Subcutaneous adipose tissue (tissue), 4 donors: Measurements from ENCODE around the gene TIGAR. TPM values are rescaled to one million over a fixed set of nuclear protein-coding genes. Genes with fewer than 3 reads are reported as not detected.

Source experiments
- CTCF ChIP-seq: fragments of 450-650 bp; IDR thresholded peaks from one replicate; pipeline ENCODE4 v1.5.1; 2016; ENCODE audit warnings: low read depth, mild to moderate bottlenecking, control low read depth, antibody characterized with exemption, moderate library complexity
- total RNA-seq, 4 donors: library from RNA; depleted of rRNA; stranded (reverse); fragments of >200 nt; gene quantifications; one replicate each; pipeline ENCODE4 v1.1.0, GENCODE V29; 2016

The TIGAR gene
- total RNA-seq, 4 donors from 2014 or later: 3.1 to 13.9 (median 7.0) TPM

- TF ChIP-seq CTCF: no peak
Measured at GRCh38 chr12:4370265-4370664, 49.3 kb downstream of the TIGAR start.

GRCh38 chr12:4372653-4373052, 51.6 kb downstream of the TIGAR start:
- TF ChIP-seq CTCF: no peak

GRCh38 chr12:4375449-4375848, 54.4 kb downstream of the TIGAR start:
- TF ChIP-seq CTCF: no peak

GRCh38 chr12:4378772-4379171, 57.8 kb downstream of the TIGAR start:
- no peak for TF ChIP-seq CTCF

- no peak for TF ChIP-seq CTCF
Measured at GRCh38 chr12:4379405-4379804, 58.4 kb downstream of the TIGAR start, which contains the start of gene FGF23. FGF23 (minus strand) TSS chr12:4379712; CDS start chr12:4379582, 130 bp downstream.

- no peak for TF ChIP-seq CTCF
Measured at GRCh38 chr12:4380332-4380731, 59.3 kb downstream of the TIGAR start.

- TF ChIP-seq CTCF: no peak
Measured at GRCh38 chr12:4383304-4383865, 62.4 kb downstream of the TIGAR start.
